ENCODE data around the gene PREX1. TPM values are rescaled to one million over a fixed set of nuclear protein-coding genes. Genes with fewer than 3 reads are reported as not detected.

The PREX1 gene
- total and polyA plus RNA-seq, 4 donors = 29.5 to 121 (median 69.3) TPM

- ATAC-seq (ENCODE audit: insufficient read depth, low FRiP score) (no peak), DNase-seq (no peak)
- Histone ChIP-seq H3K27ac (ENCODE audit: low read depth in 1 of 2, low read length in 1 of 2) (no peak overlapping the region), H3K36me3 (ENCODE audit: control insufficient read depth in 4 of 4, insufficient read depth in 4 of 4, low read length in 4 of 4) (peaks cover 0 to 44% (median 0%) of the 10 kb centered on the region in 4 donors), H3K4me1 (ENCODE audit: control insufficient read depth in 5 of 5, insufficient read depth in 5 of 5, low read length in 5 of 5) (no peaks in the 10 kb centered on the region), H3K4me3 (no peak overlapping the region), H3K9me3 (ENCODE audit: control insufficient read depth in 4 of 4, insufficient read depth in 3 of 4, low read length in 3 of 4) (peaks cover 0 to 5% (median 0%) of the 10 kb centered on the region in 4 donors), H3K27me3 (ENCODE audit: control insufficient read depth in 3 of 3, insufficient read depth in 3 of 3, low read length in 2 of 3) (peaks cover 0 to 17% (median 0%) of the 10 kb centered on the region in 3 donors), H3K9ac (ENCODE audit: insufficient read depth in 1 of 2, low read length in 2 of 2) (no peak overlapping the region)
- TF ChIP-seq CTCF (IDR thresholded peaks at IDR 0.05; ENCODE audit: control extremely low read depth, extremely low read depth) = no peak
- WGBS, 2 donors = 64 to 80% methylated on average over 8 of the region's 8 CpGs
Measured at GRCh38 chr20:48658505-48658904, 169.3 kb downstream of the PREX1 start.

GRCh38 chr20:48658198-48658476, 169.7 kb downstream of the PREX1 start:
- Histone ChIP-seq H3K9ac (ENCODE audit: insufficient read depth in 1 of 2, low read length in 2 of 2) (no peak overlapping the region), H3K36me3 (ENCODE audit: control insufficient read depth in 4 of 4, insufficient read depth in 4 of 4, low read length in 4 of 4) (peaks cover 0 to 47% (median 0%) of the 10 kb centered on the region in 4 donors), H3K4me3 (no peak overlapping the region), H3K27ac (ENCODE audit: low read depth in 1 of 2, low read length in 1 of 2) (no peak overlapping the region), H3K4me1 (ENCODE audit: control insufficient read depth in 5 of 5, insufficient read depth in 5 of 5, low read length in 5 of 5) (no peaks in the 10 kb centered on the region), H3K9me3 (ENCODE audit: control insufficient read depth in 4 of 4, insufficient read depth in 3 of 4, low read length in 3 of 4) (peaks cover 0 to 5% (median 0%) of the 10 kb centered on the region in 4 donors), H3K27me3 (ENCODE audit: control insufficient read depth in 3 of 3, insufficient read depth in 3 of 3, low read length in 2 of 3) (peaks cover 0 to 17% (median 0%) of the 10 kb centered on the region in 3 donors)
- WGBS, 2 donors = 86 to 88% methylated on average over 9 of the region's 9 CpGs
- ATAC-seq (ENCODE audit: insufficient read depth, low FRiP score) = no peak
- DNase-seq = no peak
- no peak for TF ChIP-seq CTCF (IDR thresholded peaks at IDR 0.05; ENCODE audit: control extremely low read depth, extremely low read depth)

- H3K27ac ChIP-seq (ENCODE audit: low read depth in 1 of 2, low read length in 1 of 2) = no peak overlapping the region
- H3K9me3 ChIP-seq (ENCODE audit: control insufficient read depth in 4 of 4, insufficient read depth in 3 of 4, low read length in 3 of 4) = peaks cover 0 to 5% (median 0%) of the 10 kb centered on the region in 4 donors
- H3K9ac ChIP-seq (ENCODE audit: insufficient read depth in 1 of 2, low read length in 2 of 2) = no peak overlapping the region
- ATAC-seq (ENCODE audit: insufficient read depth, low FRiP score) (peak; percentile 79), DNase-seq (peak; percentile 78 to 88 (median 85))
- H3K4me1 ChIP-seq (ENCODE audit: control insufficient read depth in 5 of 5, insufficient read depth in 5 of 5, low read length in 5 of 5) = no peaks in the 10 kb centered on the region
- 68 to 74% methylated on average over 21 of the region's 21 CpGs for WGBS, 2 donors
- H3K27me3 ChIP-seq (ENCODE audit: control insufficient read depth in 3 of 3, insufficient read depth in 3 of 3, low read length in 2 of 3) = peaks cover 0 to 17% (median 0%) of the 10 kb centered on the region in 3 donors
- peaks cover 0 to 49% (median 0%) of the 10 kb centered on the region in 4 donors for H3K36me3 ChIP-seq (ENCODE audit: control insufficient read depth in 4 of 4, insufficient read depth in 4 of 4, low read length in 4 of 4)
- TF ChIP-seq CTCF (IDR thresholded peaks at IDR 0.05; ENCODE audit: control extremely low read depth, extremely low read depth) = peak; percentile 93
- H3K4me3 ChIP-seq = no peak overlapping the region
Measured at GRCh38 chr20:48657426-48658197, 170.2 kb downstream of the PREX1 start.

Data from lung (tissue), 12 donors.